HCT116 (cell line): ENCODE data around the gene COL7A1.

Source experiments
- CTCF ChIP-seq, 3 experiments: fragments of 200-600 bp in 1 of 3; sonication (generic) in 1 of 3; IDR thresholded peaks in 2 of 3; conservative IDR thresholded peaks in 1 of 3; 2 replicates each; pipeline ENCODE4 v1.5.1; 2012 to 2017; ENCODE audit warnings: low read depth in 2 of 3, low read length in 2 of 3, antibody characterized with exemption in 1 of 3, borderline replicate concordance in 1 of 3, control low read depth in 1 of 3, mild to moderate bottlenecking in 1 of 3, mixed read lengths in 1 of 3, mixed run types in 1 of 3, moderate library complexity in 1 of 3; ENCODE audit not compliant: insufficient read depth in 1 of 3
- POLR2A ChIP-seq: IDR thresholded peaks from 2 replicates; pipeline ENCODE4 v1.7.0; 2011; ENCODE audit warnings: borderline replicate concordance; ENCODE audit not compliant: insufficient read depth, insufficient read length; ENCODE audit errors: extremely low read depth

DNA sequence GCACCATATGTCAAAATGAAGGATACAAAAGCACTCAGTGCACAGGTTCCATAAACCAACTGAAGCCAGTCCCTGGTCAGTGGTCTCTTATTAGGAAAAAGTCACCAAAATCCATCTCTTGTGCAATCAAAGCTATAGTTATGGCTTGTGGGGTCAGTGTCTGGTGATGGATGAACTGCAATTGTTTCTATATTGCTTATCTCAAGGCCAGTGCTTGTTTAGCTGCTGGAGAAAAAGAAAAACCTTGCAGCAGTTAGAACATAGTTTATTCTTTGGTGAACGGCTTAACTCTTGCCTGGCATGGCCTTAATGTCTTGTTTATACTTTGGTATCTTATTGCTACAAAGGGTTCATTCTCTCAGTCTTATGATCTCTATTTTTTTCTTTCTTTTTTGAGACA lies 17.2 kb upstream of the COL7A1 start:
- TF ChIP-seq CTCF (IDR thresholded peaks at IDR 0.05 in 2 of 3, conservative IDR thresholded peaks at IDR 0.05 in 1 of 3; ENCODE audit: borderline replicate concordance in 1 of 3, insufficient read depth in 1 of 3, low read depth in 2 of 3, low read length in 2 of 3), result no peak
- TF ChIP-seq POLR2A, result no peak
